K562 (cell line): ENCODE measurements around the gene CERS6. TPM values are rescaled to one million over a fixed set of nuclear protein-coding genes. Genes with fewer than 3 reads are reported as not detected.

Source experiments
- ARID1B ChIP-seq: fragments of 450-650 bp; IDR thresholded peaks from 2 replicates; pipeline ENCODE4 v1.6.1; 2016; ENCODE audit warnings: antibody characterized with exemption, mild to moderate bottlenecking, inconsistent platforms
- BRF2 ChIP-seq: IDR thresholded peaks from 3 replicates; pipeline ENCODE4 v1.6.1; 2011; ENCODE audit warnings: borderline replicate concordance, mild to moderate bottlenecking; ENCODE audit not compliant: insufficient read length, insufficient read depth
- CBX8 ChIP-seq: fragments of 200-600 bp; sonication (generic); IDR thresholded peaks from 2 replicates; pipeline ENCODE4 v1.6.1; 2012; ENCODE audit warnings: borderline replicate concordance, mixed run types, low read depth, mild to moderate bottlenecking, moderate library complexity, mixed read lengths, low read length, control low read depth, inconsistent platforms; ENCODE audit not compliant: poor library complexity, severe bottlenecking; ENCODE audit errors: extremely low read depth
- CHD7 ChIP-seq: fragments of 200-600 bp; sonication (generic); IDR thresholded peaks from one replicate; pipeline ENCODE4 v1.6.1; 2012; ENCODE audit warnings: mild to moderate bottlenecking, low read depth, low read length, inconsistent platforms
- SAP30 ChIP-seq: fragments of 200-600 bp; sonication (generic); IDR thresholded peaks from 2 replicates; pipeline ENCODE4 v1.6.1; 2012; ENCODE audit warnings: borderline replicate concordance, low read depth, mild to moderate bottlenecking, moderate library complexity, low read length, control low read depth, inconsistent platforms; ENCODE audit not compliant: insufficient read depth, poor library complexity, severe bottlenecking
- SMAD3 ChIP-seq: fragments of 450-650 bp; formaldehyde crosslinking; conservative IDR thresholded peaks from 2 replicates; pipeline ENCODE4 v1.4.0; 2020; ENCODE audit warnings: mild to moderate bottlenecking
- SREBF1 ChIP-seq: fragments of 150-350 bp; IDR thresholded peaks from 2 replicates; pipeline ENCODE4 v1.6.1; 2014; ENCODE audit warnings: antibody characterized with exemption, low read depth, low read length, borderline replicate concordance
- ZNF133 ChIP-seq: fragments of 250-450 bp; sonication (Bioruptor Pico); IDR thresholded peaks from 2 replicates; pipeline ENCODE4 v1.4.0; 2020; ENCODE audit warnings: mild to moderate bottlenecking
- ZNF165 ChIP-seq: fragments of 250-450 bp; sonication (Bioruptor Pico); IDR thresholded peaks from 2 replicates; pipeline ENCODE4 v1.4.0; 2020; ENCODE audit warnings: borderline replicate concordance
- ZNF280B ChIP-seq: fragments of 250-450 bp; sonication (Bioruptor Pico); IDR thresholded peaks from 2 replicates; pipeline ENCODE4 v1.5.1; 2021; ENCODE audit warnings: mild to moderate bottlenecking
- ZNF354B ChIP-seq: fragments of 250-450 bp; sonication (Bioruptor Pico); IDR thresholded peaks from 2 replicates; pipeline ENCODE4 v1.4.0; 2020
- ZNF766 ChIP-seq: fragments of 200-800 bp; sonication (Bioruptor generic); conservative IDR thresholded peaks from 2 replicates; pipeline ENCODE4 v1.6.1; 2016; ENCODE audit warnings: missing genetic modification characterization, missing compliant biosample characterization
- polyA plus RNA-seq, 8 experiments: library from polyadenylated mRNA; depleted of rRNA in 4 of 8; stranded (reverse) in 5 of 8; unstranded in 3 of 8; fragments of >200 nt; fragmentation: Nextera tagmentation in 2 of 8; fragmentation: Illumina TruSeq in 1 of 8; extraction: Ambion mirVana in 2 of 8; extraction: Trizol in 1 of 8; gene quantifications; 2 replicates each; pipeline versions ENCODE4 v1.2.1 to v1.2.3, GENCODE V29; 2011 to 2014; ENCODE audit warnings: inconsistent platforms in 1 of 8, missing spikeins in 1 of 8
- total RNA-seq, 7 experiments: library from RNA; depleted of rRNA in 6 of 7; stranded (reverse); fragments of >200 nt in 6 of 7; fragmentation: Illumina TruSeq in 2 of 7; extraction: Trizol in 2 of 7; gene quantifications; 2 replicates each; pipeline versions ENCODE4 v1.2.1 to v1.2.3, GENCODE V29; 2011 to 2021; ENCODE audit warnings: low replicate concordance in 1 of 7

The CERS6 gene
- total and polyA plus RNA-seq, 9 of the 15 experiments (the other 6 are each of a cell fraction or from before 2014, with no cell fraction given), result 1.6 to 13.6 (median 11.4) TPM

DNA sequence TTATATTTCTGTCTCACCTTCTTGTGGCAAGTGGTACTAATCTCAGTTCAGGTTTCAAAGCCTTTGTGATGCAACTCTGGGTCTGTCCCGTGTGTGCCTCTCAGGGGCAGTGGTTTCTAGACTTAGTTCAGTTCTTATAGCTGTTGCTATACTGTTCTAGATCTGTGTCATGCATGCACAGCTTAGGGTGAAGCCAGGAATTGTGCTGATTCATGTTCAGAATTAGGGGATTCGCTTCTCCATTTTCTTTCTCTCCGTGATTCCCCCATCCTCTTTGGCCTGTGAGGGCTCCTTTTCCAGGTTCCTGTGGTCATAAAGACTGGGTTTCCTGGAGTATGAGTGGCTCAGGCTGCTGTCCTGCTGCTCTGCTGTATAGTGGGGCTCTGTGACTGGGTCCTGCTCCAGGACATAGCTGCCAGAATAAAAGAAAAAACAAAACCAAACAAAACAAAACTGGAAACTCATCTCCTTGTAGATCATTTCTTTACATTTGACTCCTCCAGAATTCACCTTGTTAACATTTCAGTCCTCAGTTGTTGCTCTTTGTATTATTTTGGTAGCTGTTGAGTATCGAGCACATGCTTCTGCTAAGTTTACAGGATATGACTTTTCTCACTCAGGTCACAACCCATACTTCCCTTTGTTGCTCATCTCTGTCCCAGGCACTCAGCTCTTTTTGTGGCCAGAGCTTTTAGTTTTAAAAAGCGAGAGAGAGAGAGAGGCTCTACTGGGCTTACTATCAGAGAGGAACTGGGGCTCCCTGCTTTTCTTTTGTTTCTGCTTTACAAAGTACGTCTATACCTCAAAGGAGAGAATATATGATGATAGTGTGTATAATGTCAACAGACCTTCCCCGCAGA is 34.2 kb downstream of the CERS6 start (continued):
- no peak for TF ChIP-seq CHD7
- TF ChIP-seq SAP30, result no peak
- TF ChIP-seq BRF2, result no peak
- no peak for TF ChIP-seq ZNF280B (CRISPR knock-in tag)
- no peak for TF ChIP-seq ZNF165 (CRISPR knock-in tag)
- TF ChIP-seq ARID1B, result peak; percentile 42
- no peak for TF ChIP-seq SMAD3 (CRISPR knock-in tag)
- TF ChIP-seq CBX8, result no peak
- TF ChIP-seq ZNF133 (CRISPR knock-in tag), result no peak
- TF ChIP-seq ZNF354B (CRISPR knock-in tag), result no peak
- no peak for TF ChIP-seq SREBF1
- no peak for TF ChIP-seq ZNF766 (CRISPR knock-in tag)
